ENCODE measurements around the gene PHF21A.

PHF21A gene

DNA sequence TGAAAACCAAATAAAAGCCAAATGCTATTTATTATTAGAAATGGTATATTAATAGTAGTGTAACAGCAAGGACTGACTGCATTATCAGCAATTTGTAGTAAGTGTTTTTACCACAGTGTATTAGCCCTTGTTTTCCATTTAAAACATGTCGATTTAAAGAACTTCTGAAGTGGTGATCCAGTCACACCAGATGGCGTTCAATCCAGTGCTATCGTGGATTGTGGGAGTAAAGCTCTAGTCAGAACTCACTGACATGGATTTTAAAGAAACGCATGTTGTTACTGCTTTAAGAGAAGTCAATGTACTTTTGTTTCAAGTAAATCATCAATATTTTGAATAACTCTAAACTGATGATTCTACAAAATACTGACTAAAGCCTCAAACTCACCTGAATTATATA, 147.7 kb downstream of the PHF21A start:
- 97 to 99% methylated on average over 3 to 4 of the region's 4 CpGs for WGBS, 2 experiments
- H3K27ac ChIP-seq (ENCODE audit: insufficient read depth, low read depth, low read length, poor library complexity, severe bottlenecking) = no peak overlapping the region
- no peaks in the 10 kb centered on the region for H3K27me3 ChIP-seq (ENCODE audit: control insufficient read depth, insufficient read depth, low read length, poor library complexity, severe bottlenecking)
- H3K4me1 ChIP-seq (ENCODE audit: control insufficient read depth, insufficient read depth, low read length) = no peaks in the 10 kb centered on the region
- H3K9me3 ChIP-seq (ENCODE audit: control insufficient read depth, low read length) = no peaks in the 10 kb centered on the region
- no peak overlapping the region for H3K4me3 ChIP-seq (ENCODE audit: insufficient read depth, low read depth, low read length)
- H3K36me3 ChIP-seq (ENCODE audit: control insufficient read depth, insufficient read depth, low read length) = no peaks in the 10 kb centered on the region

- H3K9me3 ChIP-seq (ENCODE audit: control insufficient read depth, low read length) = no peaks in the 10 kb centered on the region
- H3K4me3 ChIP-seq (ENCODE audit: insufficient read depth, low read depth, low read length) = no peak overlapping the region
- WGBS, 2 experiments = 92 to 95% methylated on average over 2 of the region's 2 CpGs
- no peaks in the 10 kb centered on the region for H3K4me1 ChIP-seq (ENCODE audit: control insufficient read depth, insufficient read depth, low read length)
- peaks cover 5% of the 10 kb centered on the region for H3K36me3 ChIP-seq (ENCODE audit: control insufficient read depth, insufficient read depth, low read length)
- H3K27me3 ChIP-seq (ENCODE audit: control insufficient read depth, insufficient read depth, low read length, poor library complexity, severe bottlenecking) = no peaks in the 10 kb centered on the region
- no peak overlapping the region for H3K27ac ChIP-seq (ENCODE audit: insufficient read depth, low read depth, low read length, poor library complexity, severe bottlenecking)
These were observed 152.4 kb downstream of the PHF21A start for GRCh38 chr11:45968901-45969300.

GRCh38 chr11:45967506-45967905, 153.7 kb downstream of the PHF21A start:
- Histone ChIP-seq H3K9me3 (ENCODE audit: control insufficient read depth, low read length) (no peaks in the 10 kb centered on the region), H3K27me3 (ENCODE audit: control insufficient read depth, insufficient read depth, low read length, poor library complexity, severe bottlenecking) (no peaks in the 10 kb centered on the region), H3K4me1 (ENCODE audit: control insufficient read depth, insufficient read depth, low read length) (no peaks in the 10 kb centered on the region), H3K36me3 (ENCODE audit: control insufficient read depth, insufficient read depth, low read length) (peaks cover 5% of the 10 kb centered on the region), H3K4me3 (ENCODE audit: insufficient read depth, low read depth, low read length) (no peak overlapping the region), H3K27ac (ENCODE audit: insufficient read depth, low read depth, low read length, poor library complexity, severe bottlenecking) (no peak overlapping the region)
- 91 to 100% methylated on average over 1 to 2 of the region's 2 CpGs for WGBS, 2 experiments

DNA sequence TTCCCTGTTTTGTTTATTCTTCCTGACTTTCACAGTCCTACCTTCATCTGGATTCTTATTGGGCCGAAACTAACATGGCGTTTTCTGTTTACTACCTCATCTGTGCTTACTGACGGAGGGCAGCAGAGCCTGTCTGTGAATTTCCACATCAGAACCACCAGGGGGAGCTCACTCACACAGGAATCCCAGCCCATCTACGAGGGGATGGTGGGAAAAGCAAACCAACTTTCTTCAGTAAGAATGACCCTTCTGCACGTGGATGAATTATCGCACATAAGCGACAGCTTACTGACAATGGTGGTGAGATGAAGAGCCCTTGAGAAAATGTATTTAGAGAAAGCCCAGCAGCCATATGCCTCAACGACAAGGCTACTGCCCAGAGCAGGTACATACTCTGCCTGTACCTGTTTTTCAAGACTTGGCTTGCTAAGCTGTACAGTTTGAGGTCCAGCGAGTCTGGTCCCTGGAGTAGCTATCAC, 156.3 kb downstream of the PHF21A start:
- whole genome bisulfite sequencing, 2 experiments = 57 to 60% methylated on average over 9 of the region's 9 CpGs
- peaks cover 24% of the 10 kb centered on the region for H3K36me3 ChIP-seq (ENCODE audit: control insufficient read depth, insufficient read depth, low read length)

GRCh38 chr11:45961751-45962240, 159.5 kb downstream of the PHF21A start:
- Histone ChIP-seq H3K36me3 (ENCODE audit: control insufficient read depth, insufficient read depth, low read length) (peaks cover 20% of the 10 kb centered on the region), H3K4me3 (ENCODE audit: insufficient read depth, low read depth, low read length) (no peak overlapping the region), H3K4me1 (ENCODE audit: control insufficient read depth, insufficient read depth, low read length) (no peaks in the 10 kb centered on the region), H3K27ac (ENCODE audit: insufficient read depth, low read depth, low read length, poor library complexity, severe bottlenecking) (no peak overlapping the region), H3K9me3 (ENCODE audit: control insufficient read depth, low read length) (no peaks in the 10 kb centered on the region), H3K27me3 (ENCODE audit: control insufficient read depth, insufficient read depth, low read length, poor library complexity, severe bottlenecking) (no peaks in the 10 kb centered on the region)
- WGBS, 2 experiments = 95 to 97% methylated on average over 7 of the region's 7 CpGs

More for the DNA sequence above, 156.3 kb downstream of the PHF21A start:
- H3K4me1 ChIP-seq (ENCODE audit: control insufficient read depth, insufficient read depth, low read length) = no peaks in the 10 kb centered on the region
- no peaks in the 10 kb centered on the region for H3K27me3 ChIP-seq (ENCODE audit: control insufficient read depth, insufficient read depth, low read length, poor library complexity, severe bottlenecking)
- H3K4me3 ChIP-seq (ENCODE audit: insufficient read depth, low read depth, low read length) = no peak overlapping the region
- no peaks in the 10 kb centered on the region for H3K9me3 ChIP-seq (ENCODE audit: control insufficient read depth, low read length)
- H3K27ac ChIP-seq (ENCODE audit: insufficient read depth, low read depth, low read length, poor library complexity, severe bottlenecking) = no peak overlapping the region

GRCh38 chr11:45960387-45961095, 160.7 kb downstream of the PHF21A start:
- peaks cover 20% of the 10 kb centered on the region for H3K36me3 ChIP-seq (ENCODE audit: control insufficient read depth, insufficient read depth, low read length)
- H3K4me3 ChIP-seq (ENCODE audit: insufficient read depth, low read depth, low read length) = no peak overlapping the region
- 90 to 93% methylated on average over 2 to 4 of the region's 4 CpGs for WGBS, 2 experiments
- no peaks in the 10 kb centered on the region for H3K4me1 ChIP-seq (ENCODE audit: control insufficient read depth, insufficient read depth, low read length)
- H3K9me3 ChIP-seq (ENCODE audit: control insufficient read depth, low read length) = no peaks in the 10 kb centered on the region
- no peaks in the 10 kb centered on the region for H3K27me3 ChIP-seq (ENCODE audit: control insufficient read depth, insufficient read depth, low read length, poor library complexity, severe bottlenecking)
- no peak overlapping the region for H3K27ac ChIP-seq (ENCODE audit: insufficient read depth, low read depth, low read length, poor library complexity, severe bottlenecking)

DNA sequence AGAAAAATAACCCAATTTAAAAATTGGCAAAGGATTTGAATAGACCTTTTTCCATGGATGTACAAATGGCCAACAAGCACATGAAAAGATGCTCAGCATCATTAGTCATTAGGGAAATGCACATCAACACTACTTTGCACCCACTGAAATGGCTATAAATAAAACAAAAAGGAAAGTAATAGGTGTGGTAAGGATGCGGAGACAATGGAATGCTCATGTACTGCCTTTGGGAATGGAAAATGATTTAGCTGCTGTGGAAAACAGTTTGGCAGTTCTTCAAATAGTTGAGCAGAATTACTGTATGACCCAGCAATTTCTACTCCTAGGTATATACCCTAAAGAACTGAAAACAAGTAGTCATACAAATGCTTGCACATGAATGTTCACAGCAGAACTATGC, 161.4 kb downstream of the PHF21A start:
- peaks cover 20% of the 10 kb centered on the region for H3K36me3 ChIP-seq (ENCODE audit: control insufficient read depth, insufficient read depth, low read length)
- H3K27me3 ChIP-seq (ENCODE audit: control insufficient read depth, insufficient read depth, low read length, poor library complexity, severe bottlenecking) = no peaks in the 10 kb centered on the region
- no peaks in the 10 kb centered on the region for H3K4me1 ChIP-seq (ENCODE audit: control insufficient read depth, insufficient read depth, low read length)
- no peaks in the 10 kb centered on the region for H3K9me3 ChIP-seq (ENCODE audit: control insufficient read depth, low read length)
- H3K4me3 ChIP-seq (ENCODE audit: insufficient read depth, low read depth, low read length) = no peak overlapping the region
- no peak overlapping the region for H3K27ac ChIP-seq (ENCODE audit: insufficient read depth, low read depth, low read length, poor library complexity, severe bottlenecking)
- 91 to 100% methylated on average over 1 of the region's 1 CpG for WGBS, 2 experiments

DNA sequence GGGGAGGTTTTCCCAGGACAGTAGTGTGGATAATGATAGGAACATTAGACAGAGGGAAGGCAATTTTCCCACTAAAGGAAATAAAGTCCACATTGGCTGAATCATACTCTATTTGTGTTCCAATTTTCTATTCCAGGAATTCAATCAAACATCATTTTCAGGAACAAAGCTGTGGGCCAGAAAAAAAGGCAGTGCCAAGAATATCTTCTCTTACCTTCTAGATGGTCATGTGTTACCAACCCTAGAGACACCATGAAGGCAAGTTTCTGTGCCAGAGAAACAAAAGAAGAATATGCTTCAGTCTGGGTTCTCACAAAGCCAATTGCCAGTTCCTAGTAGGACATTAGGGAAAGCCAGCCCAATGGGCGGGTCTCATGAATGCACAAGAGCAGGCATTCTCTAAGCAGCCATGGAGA, 171.3 kb downstream of the PHF21A start:
- Histone ChIP-seq H3K4me1 (ENCODE audit: control insufficient read depth, insufficient read depth, low read length) (no peaks in the 10 kb centered on the region), H3K27ac (ENCODE audit: insufficient read depth, low read depth, low read length, poor library complexity, severe bottlenecking) (no peak overlapping the region), H3K4me3 (ENCODE audit: insufficient read depth, low read depth, low read length) (no peak overlapping the region), H3K36me3 (ENCODE audit: control insufficient read depth, insufficient read depth, low read length) (peaks cover 39% of the 10 kb centered on the region), H3K27me3 (ENCODE audit: control insufficient read depth, insufficient read depth, low read length, poor library complexity, severe bottlenecking) (no peaks in the 10 kb centered on the region), H3K9me3 (ENCODE audit: control insufficient read depth, low read length) (no peaks in the 10 kb centered on the region)
- WGBS, 2 experiments = 94 to 96% methylated on average over 1 of the region's 1 CpG

DNA sequence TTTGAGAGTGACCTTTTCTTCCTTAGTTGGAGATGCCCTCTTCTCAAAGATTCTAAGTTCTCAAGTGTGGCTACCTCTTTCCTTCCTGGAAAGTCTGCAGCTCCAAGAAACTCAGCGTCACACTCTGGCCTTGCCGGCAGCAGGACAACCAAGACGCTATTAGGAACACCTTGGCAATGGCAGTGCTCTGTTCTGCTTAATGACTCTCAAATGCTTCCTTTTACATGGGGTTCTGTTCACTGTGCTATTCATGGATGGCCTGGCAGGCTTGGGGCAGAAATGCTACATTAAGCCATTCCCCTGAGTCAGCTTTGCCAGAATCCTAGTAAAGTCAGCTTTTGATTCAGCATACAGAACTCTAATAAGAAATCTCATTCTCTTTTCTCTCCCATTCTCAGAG, 172.9 kb downstream of the PHF21A start:
- H3K4me3 ChIP-seq (ENCODE audit: insufficient read depth, low read depth, low read length) = no peak overlapping the region
- 91 to 93% methylated on average over 3 of the region's 3 CpGs for WGBS, 2 experiments
- H3K27ac ChIP-seq (ENCODE audit: insufficient read depth, low read depth, low read length, poor library complexity, severe bottlenecking) = no peak overlapping the region
- no peaks in the 10 kb centered on the region for H3K9me3 ChIP-seq (ENCODE audit: control insufficient read depth, low read length)
- H3K27me3 ChIP-seq (ENCODE audit: control insufficient read depth, insufficient read depth, low read length, poor library complexity, severe bottlenecking) = no peaks in the 10 kb centered on the region
- H3K36me3 ChIP-seq (ENCODE audit: control insufficient read depth, insufficient read depth, low read length) = peaks cover 37% of the 10 kb centered on the region
- no peaks in the 10 kb centered on the region for H3K4me1 ChIP-seq (ENCODE audit: control insufficient read depth, insufficient read depth, low read length)

GRCh38 chr11:45947885-45948284, 173.4 kb downstream of the PHF21A start:
- H3K36me3 ChIP-seq (ENCODE audit: control insufficient read depth, insufficient read depth, low read length) = peaks cover 33% of the 10 kb centered on the region
- H3K4me3 ChIP-seq (ENCODE audit: insufficient read depth, low read depth, low read length) = no peak overlapping the region
- no peak overlapping the region for H3K27ac ChIP-seq (ENCODE audit: insufficient read depth, low read depth, low read length, poor library complexity, severe bottlenecking)
- 89 to 100% methylated on average over 1 of the region's 1 CpG for WGBS, 2 experiments
- H3K4me1 ChIP-seq (ENCODE audit: control insufficient read depth, insufficient read depth, low read length) = no peaks in the 10 kb centered on the region
- H3K27me3 ChIP-seq (ENCODE audit: control insufficient read depth, insufficient read depth, low read length, poor library complexity, severe bottlenecking) = no peaks in the 10 kb centered on the region
- no peaks in the 10 kb centered on the region for H3K9me3 ChIP-seq (ENCODE audit: control insufficient read depth, low read length)
